ENCODE results near the gene BHLHE23. TPM values are rescaled to one million over a fixed set of nuclear protein-coding genes. Genes with fewer than 3 reads are reported as not detected.

The BHLHE23 gene
- total RNA-seq, 1 donor from 2014 or later, result not detected

DNA sequence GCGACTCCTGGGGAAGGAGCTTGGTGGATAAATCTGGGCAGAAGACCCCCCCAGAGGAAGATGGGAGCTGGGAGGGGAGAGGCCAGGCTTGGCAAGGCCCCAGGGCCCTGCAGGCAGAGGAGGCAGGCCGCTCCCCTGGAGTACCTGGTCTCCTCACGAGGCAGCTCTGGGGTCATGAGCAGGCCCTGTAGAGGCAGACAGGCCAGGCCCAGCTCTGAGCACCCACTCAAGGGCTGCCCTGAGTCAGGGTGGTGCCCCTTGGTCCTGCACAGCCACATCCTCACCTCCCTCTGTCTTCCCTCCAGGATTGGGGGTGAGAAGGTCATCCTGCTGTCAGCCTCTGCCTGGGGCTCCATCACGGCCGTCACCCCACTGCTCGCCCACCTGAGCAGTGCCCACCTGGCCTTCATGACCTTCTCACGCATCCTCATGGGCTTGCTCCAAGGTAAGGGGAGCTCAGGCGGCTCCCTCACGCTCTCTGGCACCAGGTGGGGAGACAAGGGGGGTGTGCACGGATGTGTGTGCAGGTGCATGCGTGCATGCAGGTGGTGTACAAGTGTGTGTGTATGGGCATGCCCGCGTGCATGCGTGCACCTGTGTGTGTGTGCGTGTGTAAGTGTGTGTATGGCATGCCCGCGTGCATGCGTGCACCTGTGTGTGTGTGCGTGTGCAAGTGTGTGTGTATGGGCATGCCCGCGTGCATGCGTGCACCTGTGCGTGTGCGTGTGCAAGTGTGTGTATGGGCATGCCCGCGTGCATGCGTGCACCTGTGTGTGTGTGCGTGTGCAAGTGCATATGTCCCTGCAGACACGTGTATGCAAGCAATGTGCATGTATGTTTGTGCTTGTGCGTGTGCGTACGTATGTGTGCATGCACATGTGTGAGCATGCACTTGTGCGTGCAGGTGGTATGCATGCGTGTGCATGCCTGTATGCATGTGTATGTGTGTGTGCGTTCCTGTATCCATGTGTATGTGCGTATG is 49.3 kb downstream of the BHLHE23 start:
- no peak overlapping the region for H3K27ac Mint-ChIP-seq
- no peak overlapping the region for H3K4me3 Mint-ChIP-seq
- no peaks in the 10 kb centered on the region for H3K27me3 Mint-ChIP-seq (ENCODE audit: insufficient read depth)
- intact Hi-C loops (cut with micrococcal nuclease), result no loop called here
- H3K36me3 Mint-ChIP-seq (ENCODE audit: low read depth), result no peaks in the 10 kb centered on the region
- DNase-seq (ENCODE audit: low spot score), result no peak
- peaks cover 10% of the 10 kb centered on the region for H3K4me1 Mint-ChIP-seq (ENCODE audit: low read depth)
- H3K9me3 Mint-ChIP-seq, result no peaks in the 10 kb centered on the region

DNA sequence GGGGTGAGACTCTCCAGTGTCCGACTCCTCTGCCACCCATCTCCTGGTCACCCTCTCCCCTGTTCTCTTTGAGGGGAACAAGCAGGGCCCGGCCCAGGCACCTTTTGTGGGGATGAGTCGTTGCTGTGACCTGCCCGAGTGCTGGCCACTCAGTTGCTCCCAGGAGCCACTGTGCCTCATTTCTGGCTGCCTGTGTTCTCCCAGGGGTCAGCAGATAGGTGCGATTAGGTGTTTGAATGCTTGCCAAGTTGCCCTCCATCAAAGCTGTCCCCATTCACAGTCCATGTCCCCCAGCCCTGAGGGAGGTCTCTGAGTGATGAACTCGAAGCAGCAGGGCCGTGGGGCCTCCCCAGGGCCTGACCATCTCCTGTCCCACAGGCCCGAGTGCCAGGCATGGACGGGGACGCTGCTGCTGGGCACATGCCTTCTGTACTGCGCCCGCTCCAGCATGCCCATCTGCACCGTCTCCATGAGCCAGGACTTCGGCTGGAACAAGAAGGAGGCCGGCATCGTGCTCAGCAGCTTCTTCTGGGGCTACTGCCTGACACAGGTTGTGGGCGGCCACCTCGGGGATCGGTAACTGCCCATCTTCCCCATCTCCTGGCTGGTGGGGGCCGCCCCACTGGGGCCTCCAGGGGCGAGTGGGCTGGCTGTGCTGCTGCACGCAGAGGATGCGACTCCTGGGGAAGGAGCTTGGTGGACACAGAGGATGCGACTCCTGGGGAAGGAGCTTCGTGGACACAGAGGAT is 50.2 kb downstream of the BHLHE23 start:
- H3K4me3 Mint-ChIP-seq, result no peak overlapping the region
- peaks cover 10% of the 10 kb centered on the region for H3K4me1 Mint-ChIP-seq (ENCODE audit: low read depth)
- no peak for DNase-seq (ENCODE audit: low spot score)
- H3K9me3 Mint-ChIP-seq, result no peaks in the 10 kb centered on the region
- no peak overlapping the region for H3K27ac Mint-ChIP-seq
- H3K36me3 Mint-ChIP-seq (ENCODE audit: low read depth), result no peaks in the 10 kb centered on the region
- intact Hi-C loops (cut with micrococcal nuclease), result no loop called here
- H3K27me3 Mint-ChIP-seq (ENCODE audit: insufficient read depth), result no peaks in the 10 kb centered on the region

Other genes with a start within 250 kb of the BHLHE23 start
- 17.8 and 19.5 TPM in 2 replicates for gene MRGBP, start 210.5 kb downstream of the BHLHE23 start, total RNA-seq
- gene OGFR, start 202.1 kb downstream of the BHLHE23 start, total RNA-seq, result 51.2 and 56.4 TPM in 2 replicates
- not detected in 2 replicates for gene COL9A3, start 189.9 kb downstream of the BHLHE23 start, total RNA-seq
- 5.7 and 5.8 TPM in 2 replicates for gene TCFL5, start 145.1 kb downstream of the BHLHE23 start, total RNA-seq
- gene DIDO1, start 80.5 kb downstream of the BHLHE23 start, total RNA-seq, result 60.5 and 60.8 TPM in 2 replicates
- 52.5 and 55.3 TPM in 2 replicates for gene GID8, start 68.8 kb downstream of the BHLHE23 start, total RNA-seq
- gene SLC17A9, start 54.3 kb downstream of the BHLHE23 start, total RNA-seq, result 7.6 and 8.6 TPM in 2 replicates
- gene YTHDF1, start 209.2 kb upstream of the BHLHE23 start, total RNA-seq, result 48.8 and 49.0 TPM in 2 replicates
- not detected in 2 replicates for gene BIRC7, start 228.9 kb upstream of the BHLHE23 start, total RNA-seq
- gene NKAIN4, start 247.5 kb upstream of the BHLHE23 start, total RNA-seq, result not detected in 2 replicates